ENCODE data around the gene CYBB.

The CYBB gene

DNA sequence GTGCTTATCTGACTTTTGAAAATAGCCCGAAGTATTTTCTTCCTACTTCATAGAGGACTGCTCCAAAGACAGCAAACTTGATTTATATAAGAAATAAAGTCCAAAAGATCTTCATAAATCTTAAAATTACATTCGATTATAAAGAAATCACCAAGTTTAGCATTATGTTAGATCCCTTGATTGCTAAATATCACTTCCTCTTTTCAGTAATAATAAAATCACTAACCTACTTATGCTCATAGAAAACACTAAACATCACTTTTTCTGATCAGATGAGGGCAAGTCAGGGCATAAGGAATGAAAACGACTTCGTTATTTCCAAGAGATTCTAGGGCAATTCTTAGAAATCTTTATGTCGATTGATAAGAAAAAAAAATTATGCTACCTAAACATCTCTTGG lies 35.5 kb downstream of the CYBB start:
- H3K9me3 ChIP-seq (ENCODE audit: control extremely low read depth in 1 of 5, control insufficient read depth in 4 of 5, insufficient read depth in 2 of 5, low read depth in 1 of 5, low read length in 4 of 5): no peaks in the 10 kb centered on the region
- ChIA-PET POLR2A (interaction anchor here (0.9 kb wide), 1 partner anchor 10 kb away, joined by 3 read pairs; no protein-coding TSS in a partner anchor), CTCF (no interaction called here)
- H3K27ac ChIP-seq (ENCODE audit: insufficient read depth in 1 of 2, low read depth in 1 of 2, low read length in 2 of 2, poor library complexity in 1 of 2, severe bottlenecking in 2 of 2): no peak overlapping the region
- H3K36me3 ChIP-seq (ENCODE audit: control insufficient read depth in 4 of 4, insufficient read depth in 4 of 4, low read length in 3 of 4): no peaks in the 10 kb centered on the region
- peaks cover 6 to 29% (median 16%) of the 10 kb centered on the region in 4 experiments for H3K4me1 ChIP-seq (ENCODE audit: control extremely low read depth in 1 of 4, control insufficient read depth in 4 of 4, insufficient read depth in 4 of 4, low read length in 3 of 4)
- no peak overlapping the region for H3K4me3 ChIP-seq (ENCODE audit: control insufficient read depth in 1 of 7, extremely low read depth in 1 of 7, insufficient read depth in 4 of 7, low read depth in 2 of 7, low read length in 6 of 7)
- 47% methylated on average over 2 of the region's 5 CpGs for WGBS (ENCODE audit: insufficient coverage)
- H3K27me3 ChIP-seq (replicated peaks in 2 of 5; ENCODE audit: control insufficient read depth in 4 of 5, insufficient read depth in 5 of 5, low read length in 4 of 5): peaks cover 0 to 3% (median 0%) of the 10 kb centered on the region in 5 experiments
- no peak for DNase-seq

DNA sequence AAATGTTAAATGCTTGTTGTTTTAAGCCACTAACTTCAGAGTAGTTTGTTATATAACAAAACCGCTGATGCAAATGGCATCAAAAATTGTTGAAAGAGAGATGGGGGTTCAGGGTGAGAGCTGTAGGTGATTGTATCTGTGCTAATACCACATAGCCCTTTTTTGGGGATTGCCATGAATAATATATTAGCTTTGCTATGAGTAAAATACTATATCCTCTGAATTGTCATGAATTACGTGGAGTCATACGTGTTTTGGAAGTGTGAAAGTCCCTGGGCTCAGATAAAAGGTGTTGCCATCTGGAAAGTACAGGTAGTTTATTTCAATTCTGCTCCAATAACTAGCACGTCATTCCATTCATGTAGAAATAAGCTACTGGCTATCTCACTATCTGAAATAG lies 36.9 kb downstream of the CYBB start:
- Histone ChIP-seq H3K9me3 (ENCODE audit: control extremely low read depth in 1 of 5, control insufficient read depth in 4 of 5, insufficient read depth in 2 of 5, low read depth in 1 of 5, low read length in 4 of 5) (no peaks in the 10 kb centered on the region), H3K4me1 (ENCODE audit: control extremely low read depth in 1 of 4, control insufficient read depth in 4 of 4, insufficient read depth in 4 of 4, low read length in 3 of 4) (peaks cover 6 to 22% (median 14%) of the 10 kb centered on the region in 4 experiments), H3K27me3 (replicated peaks in 2 of 5; ENCODE audit: control insufficient read depth in 4 of 5, insufficient read depth in 5 of 5, low read length in 4 of 5) (no peaks in the 10 kb centered on the region), H3K27ac (ENCODE audit: insufficient read depth in 1 of 2, low read depth in 1 of 2, low read length in 2 of 2, poor library complexity in 1 of 2, severe bottlenecking in 2 of 2) (no peak overlapping the region), H3K4me3 (ENCODE audit: control insufficient read depth in 1 of 7, extremely low read depth in 1 of 7, insufficient read depth in 4 of 7, low read depth in 2 of 7, low read length in 6 of 7) (no peak overlapping the region), H3K36me3 (ENCODE audit: control insufficient read depth in 4 of 4, insufficient read depth in 4 of 4, low read length in 3 of 4) (no peaks in the 10 kb centered on the region)
- POLR2A ChIA-PET: no interaction called here
- DNase-seq: no peak
- CTCF ChIA-PET: interaction anchor here (0.7 to 1.7 kb wide), 3 partner anchors 9 to 71 kb away, joined by 3 to 8 read pairs (median 4); no protein-coding TSS in a partner anchor
- 71% methylated on average over 1 of the region's 4 CpGs for WGBS (ENCODE audit: insufficient coverage)

DNA sequence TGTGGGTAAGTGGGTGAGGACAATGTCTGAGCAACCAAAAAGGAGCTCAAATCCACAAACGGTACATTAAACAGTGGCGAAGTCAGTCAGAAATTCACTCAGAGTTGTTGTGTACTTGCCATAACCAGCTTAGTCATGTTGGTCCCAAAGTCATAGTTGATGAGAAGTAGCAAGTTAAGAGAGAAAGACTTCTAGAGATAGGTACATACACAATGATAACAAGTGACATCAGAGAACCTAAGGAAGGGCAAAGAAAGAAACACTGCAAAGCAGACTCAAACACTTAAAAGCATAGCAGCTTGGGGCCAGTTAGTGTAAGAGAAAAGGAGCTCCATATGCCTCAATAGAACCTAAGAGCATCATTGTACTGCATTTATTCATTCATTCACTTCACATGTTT lies 37.3 kb downstream of the CYBB start:
- Histone ChIP-seq H3K4me3 (ENCODE audit: control insufficient read depth in 1 of 7, extremely low read depth in 1 of 7, insufficient read depth in 4 of 7, low read depth in 2 of 7, low read length in 6 of 7) (no peak overlapping the region), H3K27me3 (replicated peaks in 2 of 5; ENCODE audit: control insufficient read depth in 4 of 5, insufficient read depth in 5 of 5, low read length in 4 of 5) (no peaks in the 10 kb centered on the region), H3K4me1 (ENCODE audit: control extremely low read depth in 1 of 4, control insufficient read depth in 4 of 4, insufficient read depth in 4 of 4, low read length in 3 of 4) (peaks cover 5 to 18% (median 12%) of the 10 kb centered on the region in 4 experiments), H3K36me3 (ENCODE audit: control insufficient read depth in 4 of 4, insufficient read depth in 4 of 4, low read length in 3 of 4) (no peaks in the 10 kb centered on the region), H3K9me3 (ENCODE audit: control extremely low read depth in 1 of 5, control insufficient read depth in 4 of 5, insufficient read depth in 2 of 5, low read depth in 1 of 5, low read length in 4 of 5) (no peaks in the 10 kb centered on the region), H3K27ac (ENCODE audit: insufficient read depth in 1 of 2, low read depth in 1 of 2, low read length in 2 of 2, poor library complexity in 1 of 2, severe bottlenecking in 2 of 2) (no peak overlapping the region)
- WGBS (ENCODE audit: insufficient coverage): 95% methylated on average over 2 of the region's 2 CpGs
- no peak for DNase-seq
- ChIA-PET CTCF (interaction anchor here (0.7 to 1.7 kb wide), 4 partner anchors 8 to 71 kb away, joined by 3 to 8 read pairs (median 4); no protein-coding TSS in a partner anchor), POLR2A (no interaction called here)

DNA sequence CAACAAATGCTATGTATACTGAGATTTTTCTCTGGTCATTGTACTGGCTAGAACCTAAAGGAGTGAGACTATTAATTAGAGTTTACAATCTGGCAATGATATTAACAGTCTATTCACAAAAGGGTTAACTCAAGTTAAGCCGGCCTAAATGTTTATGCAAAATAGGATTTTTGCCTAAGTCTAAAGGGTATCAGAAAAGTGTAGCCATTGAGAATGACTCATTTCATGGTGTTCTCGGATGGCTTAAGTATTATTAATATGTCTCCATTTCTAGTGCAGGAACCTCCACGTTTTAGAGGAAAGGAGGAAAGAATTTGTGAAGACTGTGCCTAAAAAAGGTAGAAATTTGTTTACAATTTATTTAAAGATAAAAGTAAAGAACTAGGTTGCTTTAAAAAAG lies 37.7 kb downstream of the CYBB start:
- Histone ChIP-seq H3K36me3 (ENCODE audit: control insufficient read depth in 4 of 4, insufficient read depth in 4 of 4, low read length in 3 of 4) (no peaks in the 10 kb centered on the region), H3K27ac (ENCODE audit: insufficient read depth in 1 of 2, low read depth in 1 of 2, low read length in 2 of 2, poor library complexity in 1 of 2, severe bottlenecking in 2 of 2) (no peak overlapping the region), H3K9me3 (ENCODE audit: control extremely low read depth in 1 of 5, control insufficient read depth in 4 of 5, insufficient read depth in 2 of 5, low read depth in 1 of 5, low read length in 4 of 5) (no peaks in the 10 kb centered on the region), H3K4me1 (ENCODE audit: control extremely low read depth in 1 of 4, control insufficient read depth in 4 of 4, insufficient read depth in 4 of 4, low read length in 3 of 4) (peaks cover 5 to 15% (median 10%) of the 10 kb centered on the region in 4 experiments), H3K27me3 (replicated peaks in 2 of 5; ENCODE audit: control insufficient read depth in 4 of 5, insufficient read depth in 5 of 5, low read length in 4 of 5) (no peaks in the 10 kb centered on the region), H3K4me3 (ENCODE audit: control insufficient read depth in 1 of 7, extremely low read depth in 1 of 7, insufficient read depth in 4 of 7, low read depth in 2 of 7, low read length in 6 of 7) (no peak overlapping the region)
- no peak for DNase-seq
- ChIA-PET POLR2A (no interaction called here), CTCF (interaction anchor here (0.8 to 1.7 kb wide), 3 partner anchors 8 to 72 kb away, joined by 3 to 8 read pairs (median 4); no protein-coding TSS in a partner anchor)
- WGBS (ENCODE audit: insufficient coverage): 80% methylated on average over 1 of the region's 3 CpGs

DNA sequence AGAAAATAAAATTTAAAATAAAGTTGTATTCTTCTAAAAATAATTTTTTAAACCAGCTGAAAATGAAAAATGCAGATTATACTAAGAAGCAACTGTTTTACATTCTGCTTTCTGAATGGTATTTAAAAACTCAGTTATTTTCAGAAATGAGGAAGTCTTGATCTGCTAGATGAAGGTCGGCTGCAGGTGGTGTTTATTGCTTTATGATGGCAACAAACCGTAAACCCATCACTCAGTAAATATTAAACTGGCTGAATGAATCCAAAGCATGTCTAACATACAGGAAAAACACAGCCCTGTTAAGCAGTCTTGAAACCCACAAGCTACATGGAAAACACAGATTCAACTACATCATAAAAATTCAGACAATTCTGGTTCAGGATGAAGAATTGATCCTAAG lies 38.2 kb downstream of the CYBB start:
- no CpG with 5 or more reads among the region's 2 CpGs for WGBS (ENCODE audit: insufficient coverage)
- Histone ChIP-seq H3K9me3 (ENCODE audit: control extremely low read depth in 1 of 5, control insufficient read depth in 4 of 5, insufficient read depth in 2 of 5, low read depth in 1 of 5, low read length in 4 of 5) (no peaks in the 10 kb centered on the region), H3K4me1 (ENCODE audit: control extremely low read depth in 1 of 4, control insufficient read depth in 4 of 4, insufficient read depth in 4 of 4, low read length in 3 of 4) (peaks cover 5 to 14% (median 8%) of the 10 kb centered on the region in 4 experiments), H3K27me3 (replicated peaks in 2 of 5; ENCODE audit: control insufficient read depth in 4 of 5, insufficient read depth in 5 of 5, low read length in 4 of 5) (no peaks in the 10 kb centered on the region), H3K36me3 (ENCODE audit: control insufficient read depth in 4 of 4, insufficient read depth in 4 of 4, low read length in 3 of 4) (no peaks in the 10 kb centered on the region), H3K27ac (ENCODE audit: insufficient read depth in 1 of 2, low read depth in 1 of 2, low read length in 2 of 2, poor library complexity in 1 of 2, severe bottlenecking in 2 of 2) (peak overlapping the region in 1 of 2 experiments; percentile 61), H3K4me3 (ENCODE audit: control insufficient read depth in 1 of 7, extremely low read depth in 1 of 7, insufficient read depth in 4 of 7, low read depth in 2 of 7, low read length in 6 of 7) (peak overlapping the region in 1 of 7 experiments; percentile 10)
- CTCF ChIA-PET: interaction anchor here (1.3 to 1.7 kb wide), 2 partner anchors 19 to 72 kb away, joined by 3 to 8 read pairs; no protein-coding TSS in a partner anchor
- DNase-seq: peak; percentile 22 to 89 (median 82)
- POLR2A ChIA-PET: no interaction called here

DNA sequence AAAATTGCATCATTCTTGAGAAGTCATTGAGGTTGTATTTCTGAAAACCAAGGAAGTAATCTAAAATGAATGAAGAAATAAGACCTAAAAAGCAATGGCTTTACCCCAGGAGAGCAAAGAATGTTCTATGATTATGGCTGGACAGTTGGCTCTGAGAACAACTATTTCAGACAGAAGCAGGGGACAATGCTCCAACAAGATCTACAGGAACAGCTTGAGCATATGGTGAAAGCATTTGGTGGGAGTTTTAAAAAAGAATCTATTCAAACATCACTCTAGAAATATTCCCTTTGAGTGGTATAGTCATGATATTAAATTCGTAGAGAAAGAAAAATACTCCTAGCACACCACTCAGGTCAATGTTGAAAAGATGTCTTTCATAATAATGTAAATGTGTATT lies 40.8 kb downstream of the CYBB start:
- Histone ChIP-seq H3K36me3 (ENCODE audit: control insufficient read depth in 4 of 4, insufficient read depth in 4 of 4, low read length in 3 of 4) (no peaks in the 10 kb centered on the region), H3K4me1 (ENCODE audit: control extremely low read depth in 1 of 4, control insufficient read depth in 4 of 4, insufficient read depth in 4 of 4, low read length in 3 of 4) (peaks cover 4 to 18% (median 11%) of the 10 kb centered on the region in 4 experiments), H3K4me3 (ENCODE audit: control insufficient read depth in 1 of 7, extremely low read depth in 1 of 7, insufficient read depth in 4 of 7, low read depth in 2 of 7, low read length in 6 of 7) (no peak overlapping the region), H3K9me3 (ENCODE audit: control extremely low read depth in 1 of 5, control insufficient read depth in 4 of 5, insufficient read depth in 2 of 5, low read depth in 1 of 5, low read length in 4 of 5) (no peaks in the 10 kb centered on the region), H3K27me3 (replicated peaks in 2 of 5; ENCODE audit: control insufficient read depth in 4 of 5, insufficient read depth in 5 of 5, low read length in 4 of 5) (no peaks in the 10 kb centered on the region), H3K27ac (ENCODE audit: insufficient read depth in 1 of 2, low read depth in 1 of 2, low read length in 2 of 2, poor library complexity in 1 of 2, severe bottlenecking in 2 of 2) (no peak overlapping the region)
- DNase-seq: no peak
- ChIA-PET CTCF (no interaction called here), POLR2A (no interaction called here)
- WGBS (ENCODE audit: insufficient coverage): no CpG with 5 or more reads among the region's 1 CpG

DNA sequence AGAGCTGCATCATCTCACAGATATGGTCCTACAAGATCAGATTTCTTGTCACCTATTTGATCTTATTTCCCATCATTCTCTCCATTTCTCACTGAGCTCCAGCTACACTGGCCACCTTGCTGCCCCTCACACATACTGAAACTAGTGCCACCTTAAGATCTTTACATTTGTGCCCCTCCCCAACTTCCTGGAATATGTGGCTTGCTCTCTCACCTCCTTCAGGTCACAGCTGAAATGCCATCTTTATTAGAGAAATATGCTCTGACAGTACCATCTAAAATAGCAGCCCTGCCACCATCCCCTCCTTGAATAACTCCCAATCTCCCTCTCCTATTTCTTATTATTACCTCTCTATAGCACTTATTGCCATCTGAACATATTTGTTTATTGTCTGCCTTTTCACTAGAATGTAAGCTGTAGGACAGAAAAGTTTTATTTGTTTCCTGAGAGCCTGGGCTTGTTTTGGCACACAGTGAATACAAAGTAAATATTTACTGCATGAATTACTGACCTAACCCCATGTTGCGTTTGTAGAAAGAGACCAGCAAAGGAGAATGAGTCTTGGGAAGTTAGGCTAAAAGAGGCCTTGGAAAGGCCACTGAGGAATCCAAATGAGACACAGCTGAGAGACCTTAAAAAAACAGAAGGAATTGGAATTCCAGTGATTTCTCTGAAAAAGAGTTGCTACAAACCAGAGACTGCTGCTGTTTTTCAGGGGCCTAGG lies 44.8 kb downstream of the CYBB start:
- Histone ChIP-seq H3K4me3 (ENCODE audit: control insufficient read depth in 1 of 7, extremely low read depth in 1 of 7, insufficient read depth in 4 of 7, low read depth in 2 of 7, low read length in 6 of 7) (no peak overlapping the region), H3K27ac (ENCODE audit: insufficient read depth in 1 of 2, low read depth in 1 of 2, low read length in 2 of 2, poor library complexity in 1 of 2, severe bottlenecking in 2 of 2) (no peak overlapping the region), H3K27me3 (replicated peaks in 2 of 5; ENCODE audit: control insufficient read depth in 4 of 5, insufficient read depth in 5 of 5, low read length in 4 of 5) (no peaks in the 10 kb centered on the region), H3K4me1 (ENCODE audit: control extremely low read depth in 1 of 4, control insufficient read depth in 4 of 4, insufficient read depth in 4 of 4, low read length in 3 of 4) (peaks cover 0 to 10% (median 6%) of the 10 kb centered on the region in 4 experiments), H3K36me3 (ENCODE audit: control insufficient read depth in 4 of 4, insufficient read depth in 4 of 4, low read length in 3 of 4) (no peaks in the 10 kb centered on the region), H3K9me3 (ENCODE audit: control extremely low read depth in 1 of 5, control insufficient read depth in 4 of 5, insufficient read depth in 2 of 5, low read depth in 1 of 5, low read length in 4 of 5) (no peaks in the 10 kb centered on the region)
- no peak for DNase-seq
- POLR2A ChIA-PET: no interaction called here
- 100% methylated on average over 1 of the region's 1 CpG for WGBS (ENCODE audit: insufficient coverage)
- CTCF ChIA-PET: interaction anchor here (0.7 to 6.8 kb wide), 15 partner anchors 7 to 349 kb away, joined by 3 to 152 read pairs (median 4); no protein-coding TSS in a partner anchor

All from common myeloid progenitor, CD34-positive (primary cell).